D721Med (cell line): ENCODE data around the gene ZAR1.
"Not testable (repeated sequence)": the region's sequence is repeated elsewhere in the genome, so short reads cannot be mapped to it uniquely, and the experiment has no call there.

Experiments
- DNase-seq: peaks from one replicate; pipeline ENCODE4 v3.0.0; 2011; ENCODE audit warnings: low spot score; ENCODE audit not compliant: insufficient read length
- FAIRE-seq: peaks from 2 replicates; lab custom pipeline; 2011; peaks lifted over from hg19 to GRCh38; lab: Jason Lieb, UNC
- TF ChIP-seq, protein P1 (sequence below): IDR thresholded peaks from 2 replicates; pipeline ENCODE4 v1.5.1; 2012; ENCODE audit warnings: mild to moderate bottlenecking, control low read depth; ENCODE audit not compliant: insufficient read depth; ENCODE audit errors: missing control alignments

Gene ZAR1, protein sequence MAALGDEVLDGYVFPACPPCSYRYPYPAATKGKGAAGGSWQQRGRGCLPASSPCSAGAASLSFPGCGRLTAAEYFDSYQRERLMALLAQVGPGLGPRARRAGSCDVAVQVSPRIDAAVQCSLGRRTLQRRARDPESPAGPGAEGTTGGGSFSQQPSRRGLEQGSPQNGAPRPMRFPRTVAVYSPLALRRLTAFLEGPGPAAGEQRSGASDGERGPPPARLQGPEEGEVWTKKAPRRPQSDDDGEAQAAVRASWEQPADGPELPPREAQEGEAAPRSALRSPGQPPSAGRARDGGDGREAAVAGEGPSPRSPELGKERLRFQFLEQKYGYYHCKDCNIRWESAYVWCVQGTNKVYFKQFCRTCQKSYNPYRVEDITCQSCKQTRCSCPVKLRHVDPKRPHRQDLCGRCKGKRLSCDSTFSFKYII

DNA sequence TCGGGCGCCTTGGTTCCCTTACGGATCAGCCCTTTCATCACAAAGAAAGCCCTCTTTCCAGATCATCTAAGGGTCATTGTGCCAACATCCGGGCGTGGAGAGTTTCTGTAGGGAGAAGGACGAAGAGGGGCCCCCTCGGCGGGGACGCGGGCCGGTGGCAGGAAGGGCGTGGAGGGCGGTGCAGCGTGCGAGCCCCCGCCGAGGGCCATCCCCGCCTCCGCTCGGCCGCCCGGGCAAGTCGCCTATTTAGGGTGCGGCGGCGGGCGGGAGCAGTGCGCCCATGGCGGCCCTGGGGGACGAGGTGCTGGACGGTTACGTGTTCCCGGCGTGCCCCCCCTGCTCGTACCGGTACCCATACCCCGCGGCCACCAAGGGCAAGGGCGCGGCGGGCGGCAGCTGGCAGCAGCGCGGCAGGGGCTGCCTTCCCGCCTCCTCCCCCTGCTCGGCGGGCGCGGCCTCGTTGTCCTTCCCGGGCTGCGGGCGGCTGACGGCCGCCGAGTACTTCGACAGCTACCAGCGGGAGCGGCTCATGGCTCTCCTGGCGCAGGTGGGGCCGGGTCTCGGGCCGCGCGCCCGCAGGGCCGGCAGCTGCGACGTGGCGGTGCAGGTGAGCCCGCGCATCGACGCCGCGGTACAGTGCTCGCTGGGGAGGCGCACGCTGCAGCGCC lies at the start of gene ZAR1:
Gene ZAR1 (plus strand): TSS at position 241 of the 668 bp plus-strand sequence. CDS start 40 bp downstream, at position 281.
- no peak for FAIRE-seq
- TF ChIP-seq, protein P1, sequence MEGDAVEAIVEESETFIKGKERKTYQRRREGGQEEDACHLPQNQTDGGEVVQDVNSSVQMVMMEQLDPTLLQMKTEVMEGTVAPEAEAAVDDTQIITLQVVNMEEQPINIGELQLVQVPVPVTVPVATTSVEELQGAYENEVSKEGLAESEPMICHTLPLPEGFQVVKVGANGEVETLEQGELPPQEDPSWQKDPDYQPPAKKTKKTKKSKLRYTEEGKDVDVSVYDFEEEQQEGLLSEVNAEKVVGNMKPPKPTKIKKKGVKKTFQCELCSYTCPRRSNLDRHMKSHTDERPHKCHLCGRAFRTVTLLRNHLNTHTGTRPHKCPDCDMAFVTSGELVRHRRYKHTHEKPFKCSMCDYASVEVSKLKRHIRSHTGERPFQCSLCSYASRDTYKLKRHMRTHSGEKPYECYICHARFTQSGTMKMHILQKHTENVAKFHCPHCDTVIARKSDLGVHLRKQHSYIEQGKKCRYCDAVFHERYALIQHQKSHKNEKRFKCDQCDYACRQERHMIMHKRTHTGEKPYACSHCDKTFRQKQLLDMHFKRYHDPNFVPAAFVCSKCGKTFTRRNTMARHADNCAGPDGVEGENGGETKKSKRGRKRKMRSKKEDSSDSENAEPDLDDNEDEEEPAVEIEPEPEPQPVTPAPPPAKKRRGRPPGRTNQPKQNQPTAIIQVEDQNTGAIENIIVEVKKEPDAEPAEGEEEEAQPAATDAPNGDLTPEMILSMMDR = no peak
- no peak for DNase-seq

DNA sequence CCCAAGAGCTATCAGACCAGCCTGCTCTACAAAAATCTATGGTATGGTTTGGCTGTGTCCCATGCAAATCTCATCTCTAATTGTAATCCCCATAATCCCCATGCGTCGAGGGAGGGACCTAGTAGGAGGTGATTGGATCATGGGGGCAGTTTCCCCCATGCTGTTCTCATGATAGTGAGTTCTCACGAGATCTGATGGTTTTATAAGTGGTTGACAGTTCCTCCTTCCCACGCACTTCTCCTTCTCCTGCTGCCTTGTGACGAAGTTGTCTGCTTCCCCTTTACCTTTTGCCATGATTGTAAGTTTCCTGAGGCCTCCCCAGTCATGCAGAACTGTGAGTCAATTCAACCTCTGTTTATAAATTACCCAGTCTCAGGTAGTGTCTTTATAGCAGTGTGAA lies 49.1 kb upstream of the ZAR1 start:
- DNase-seq, FAIRE-seq: not testable (repeated sequence)

DNA sequence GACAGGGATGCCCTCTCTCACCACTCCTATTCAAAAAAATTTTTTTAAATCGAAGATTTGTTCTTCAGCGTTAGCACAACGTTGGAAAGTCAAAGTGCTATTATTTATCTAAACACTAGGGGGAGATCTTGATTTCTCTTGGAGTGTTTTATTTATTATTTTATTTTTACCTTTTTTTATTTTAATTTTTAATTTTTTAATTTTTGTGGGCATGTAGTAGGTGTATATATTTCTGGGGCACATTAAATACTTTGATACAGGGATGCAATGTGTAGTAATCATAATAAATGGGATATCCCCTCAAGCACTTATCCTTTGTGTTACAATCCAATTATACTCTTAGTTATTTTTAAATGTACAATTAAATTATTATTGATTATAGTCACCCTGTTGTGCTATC lies 44.3 kb upstream of the ZAR1 start:
- TF ChIP-seq, protein P1 = peak; percentile 43
- DNase-seq (no peak), FAIRE-seq (no peak)

DNA sequence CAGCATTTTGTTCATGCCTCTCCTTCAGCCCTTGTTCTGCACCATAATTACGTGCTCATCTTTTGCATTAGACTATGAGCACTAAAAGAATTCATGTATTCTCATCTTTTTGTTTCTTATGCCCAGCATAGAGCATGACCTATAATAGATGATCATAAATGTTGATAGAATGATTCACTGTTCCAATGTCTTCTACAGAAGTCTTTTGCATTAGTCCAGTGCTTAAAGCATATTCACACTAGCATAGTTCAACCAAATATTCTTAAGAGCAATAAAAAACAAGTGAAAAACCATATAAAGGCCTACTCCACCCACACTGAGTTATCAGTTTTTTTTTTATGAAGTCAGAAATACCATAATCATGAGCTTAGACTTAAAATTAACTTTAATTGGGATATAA lies 43.4 kb upstream of the ZAR1 start:
- DNase-seq = no peak
- no peak for FAIRE-seq
- TF ChIP-seq, protein P1 = no peak

DNA sequence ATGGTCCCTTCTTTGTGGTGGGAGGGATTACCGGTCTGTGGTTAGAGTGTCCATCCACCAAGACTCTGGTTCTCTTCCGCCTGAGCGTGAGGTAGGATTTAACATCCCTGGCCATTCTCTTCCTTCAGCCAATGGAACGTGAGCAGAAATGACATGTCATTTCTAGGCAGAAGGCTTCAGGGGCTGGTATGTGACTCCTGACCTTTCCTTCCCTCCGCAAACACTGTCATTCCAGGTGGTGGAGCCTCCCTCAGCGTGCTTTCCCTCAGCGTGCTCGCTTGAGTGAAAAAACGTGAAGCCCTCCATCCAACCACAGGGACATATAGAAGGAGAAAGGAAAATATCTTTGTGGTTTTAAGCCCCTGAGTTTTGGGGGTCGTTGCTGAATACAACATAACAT lies 40.9 kb upstream of the ZAR1 start:
- FAIRE-seq (no peak), DNase-seq (no peak)
- TF ChIP-seq, protein P1 = no peak

DNA sequence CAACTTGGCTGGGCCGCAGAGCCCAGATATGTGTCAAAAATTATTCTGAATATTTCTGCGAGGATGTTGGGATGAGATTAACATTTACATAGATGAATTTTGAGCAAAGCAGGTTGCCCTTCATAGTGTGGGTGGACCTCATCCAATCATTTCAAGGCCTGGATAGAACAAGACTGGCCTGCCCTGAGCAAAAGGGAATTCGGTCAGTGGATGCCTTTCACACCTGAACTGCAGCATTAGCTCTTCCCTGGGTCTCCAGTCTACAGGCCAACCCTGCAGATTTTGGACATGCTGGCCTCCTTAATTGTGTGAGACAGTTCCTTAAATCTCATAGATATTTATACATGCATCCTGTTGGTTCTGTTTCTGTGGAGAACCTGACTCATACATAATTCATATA lies 39.3 kb upstream of the ZAR1 start:
- TF ChIP-seq, protein P1 = no peak
- no peak for DNase-seq
- no peak for FAIRE-seq

DNA sequence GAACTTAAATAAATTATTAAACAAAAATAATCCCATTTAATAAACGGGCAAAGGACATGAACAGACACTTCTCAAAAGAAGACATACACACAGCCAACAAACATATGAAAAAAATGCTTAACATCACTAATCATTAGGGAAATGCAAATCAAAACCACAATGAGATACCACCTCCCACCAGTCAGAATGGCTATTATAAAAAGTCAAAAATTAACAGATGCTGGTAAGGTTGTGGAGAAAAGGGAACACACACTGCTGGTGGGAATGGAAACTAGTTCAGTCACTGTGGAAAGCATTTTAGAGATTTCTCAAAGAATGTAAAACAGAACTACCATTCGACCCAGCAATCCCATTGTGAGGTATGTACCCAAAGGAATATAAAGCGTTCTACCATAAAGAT lies 38.4 kb upstream of the ZAR1 start:
- DNase-seq = not testable (repeated sequence)

DNA sequence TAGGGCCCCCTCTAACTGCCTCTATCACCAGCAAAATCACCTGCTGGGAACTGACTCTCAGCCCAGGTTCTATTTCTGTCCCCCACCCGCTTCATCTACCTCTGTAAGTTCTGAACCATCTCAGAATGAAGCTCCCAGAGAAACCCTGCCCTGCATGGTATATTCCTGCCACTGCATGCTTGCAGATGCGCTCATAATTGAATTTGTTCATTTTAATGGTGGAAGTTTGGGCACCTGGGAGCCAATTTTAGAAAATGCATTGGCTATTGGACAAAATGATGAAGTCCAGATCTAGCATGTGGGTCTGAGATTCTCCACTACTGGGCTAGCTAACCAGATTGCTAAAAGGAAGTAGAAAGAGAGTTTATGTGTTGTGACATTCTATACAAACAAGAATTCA lies 35.5 kb upstream of the ZAR1 start:
- TF ChIP-seq, protein P1 = no peak
- DNase-seq (no peak), FAIRE-seq (no peak)

More for the DNA sequence above, 38.4 kb upstream of the ZAR1 start:
- FAIRE-seq = not testable (repeated sequence)
